ENCODE data around the gene GJA8. TPM values are rescaled to one million over a fixed set of nuclear protein-coding genes. Genes with fewer than 3 reads are reported as not detected.
"Not testable (repeated sequence)": the region's sequence is repeated elsewhere in the genome, so short reads cannot be mapped to it uniquely, and the experiment has no call there.

Gene GJA8
- polyA plus RNA-seq (2011; rRNA removed) = not detected in 2 replicates
- not detected in 2 replicates for polyA minus RNA-seq (2011; rRNA and poly(A)+ RNA removed)

DNA sequence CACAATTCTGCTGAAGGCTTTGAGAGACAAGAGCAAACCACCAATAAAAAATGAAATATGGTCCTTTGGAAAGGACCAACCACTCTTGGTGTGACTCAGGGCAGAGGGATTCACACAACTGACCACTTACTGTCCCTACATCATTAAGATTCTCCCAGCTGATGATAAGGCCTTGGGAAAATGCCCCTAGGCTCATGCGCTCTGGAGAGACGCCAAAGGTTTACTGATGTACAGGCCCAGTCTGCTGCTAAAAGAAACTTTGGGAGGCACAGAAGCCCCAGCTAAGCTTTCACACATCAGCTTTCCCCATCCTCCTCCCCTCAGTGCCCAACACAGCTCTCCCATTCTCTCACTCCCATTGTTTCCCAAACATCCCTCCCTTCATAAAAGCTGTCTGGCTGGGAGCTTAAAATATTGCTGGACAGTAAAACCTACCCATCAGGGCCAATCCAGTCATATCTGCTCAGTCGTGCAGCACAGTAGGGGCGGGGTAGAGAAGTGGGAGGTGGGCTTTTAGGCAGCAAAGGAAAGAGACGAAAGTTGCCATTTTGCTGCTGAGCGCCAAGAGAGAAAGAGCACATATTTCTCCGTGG lies at the start of gene GJA8:
GJA8 (plus strand) TSS at position 543 of the 593 bp plus-strand sequence. CDS start 5,161 bp downstream, outside the sequence.
- H3K4me3 ChIP-seq (ENCODE audit: low read depth, low read length) = no peak within 1 kb of the TSS
- TF ChIP-seq, protein P1, sequence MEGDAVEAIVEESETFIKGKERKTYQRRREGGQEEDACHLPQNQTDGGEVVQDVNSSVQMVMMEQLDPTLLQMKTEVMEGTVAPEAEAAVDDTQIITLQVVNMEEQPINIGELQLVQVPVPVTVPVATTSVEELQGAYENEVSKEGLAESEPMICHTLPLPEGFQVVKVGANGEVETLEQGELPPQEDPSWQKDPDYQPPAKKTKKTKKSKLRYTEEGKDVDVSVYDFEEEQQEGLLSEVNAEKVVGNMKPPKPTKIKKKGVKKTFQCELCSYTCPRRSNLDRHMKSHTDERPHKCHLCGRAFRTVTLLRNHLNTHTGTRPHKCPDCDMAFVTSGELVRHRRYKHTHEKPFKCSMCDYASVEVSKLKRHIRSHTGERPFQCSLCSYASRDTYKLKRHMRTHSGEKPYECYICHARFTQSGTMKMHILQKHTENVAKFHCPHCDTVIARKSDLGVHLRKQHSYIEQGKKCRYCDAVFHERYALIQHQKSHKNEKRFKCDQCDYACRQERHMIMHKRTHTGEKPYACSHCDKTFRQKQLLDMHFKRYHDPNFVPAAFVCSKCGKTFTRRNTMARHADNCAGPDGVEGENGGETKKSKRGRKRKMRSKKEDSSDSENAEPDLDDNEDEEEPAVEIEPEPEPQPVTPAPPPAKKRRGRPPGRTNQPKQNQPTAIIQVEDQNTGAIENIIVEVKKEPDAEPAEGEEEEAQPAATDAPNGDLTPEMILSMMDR (IDR thresholded peaks at IDR 0.05; ENCODE audit: insufficient read depth, low read depth, low read length) = no peak
- H3K36me3 ChIP-seq (ENCODE audit: control insufficient read depth, insufficient read depth, low read length) = no peaks in the 10 kb centered on the region
- no peak for DNase-seq (ENCODE audit: low read depth)
- no peaks in the 10 kb centered on the region; the same call in 1 of the 2 replicates for H3K27me3 ChIP-seq (ENCODE audit: control insufficient read depth, insufficient read depth, low read length)
- ChIA-PET POLR2A (no interaction called here), CTCF (interaction anchor here (1.8 kb wide), 1 partner anchor 10 kb away, joined by 8 read pairs; no protein-coding TSS in a partner anchor)

DNA sequence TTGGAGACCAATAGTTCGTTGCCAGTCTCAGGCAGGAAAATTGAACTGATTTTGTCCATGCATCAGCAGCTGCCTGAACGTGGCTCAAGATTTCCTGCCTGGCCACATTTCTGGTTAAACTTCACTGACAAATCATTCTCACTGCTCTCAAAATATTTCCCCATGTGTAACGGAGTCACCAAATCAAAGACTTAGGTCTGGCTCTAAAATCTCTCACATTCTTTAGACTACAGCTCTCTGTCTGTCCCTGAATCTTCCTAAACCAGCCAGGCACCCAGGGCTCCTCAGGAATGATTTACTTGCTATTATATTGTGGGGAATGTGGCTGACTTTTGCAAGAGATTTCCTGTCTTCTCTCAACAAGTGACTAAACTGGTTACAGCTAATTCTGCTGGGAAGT lies 49.2 kb upstream of the GJA8 start:
- TF ChIP-seq, protein P1 (IDR thresholded peaks at IDR 0.05; ENCODE audit: insufficient read depth, low read depth, low read length) = no peak
- Histone ChIP-seq H3K36me3 (ENCODE audit: control insufficient read depth, insufficient read depth, low read length) (no peaks in the 10 kb centered on the region), H3K4me3 (ENCODE audit: low read depth, low read length) (no peak overlapping the region), H3K27me3 (ENCODE audit: control insufficient read depth, insufficient read depth, low read length) (no peaks in the 10 kb centered on the region)
- DNase-seq (ENCODE audit: low read depth) = peak; percentile 18
- ChIA-PET POLR2A (no interaction called here), CTCF (no interaction called here)

DNA sequence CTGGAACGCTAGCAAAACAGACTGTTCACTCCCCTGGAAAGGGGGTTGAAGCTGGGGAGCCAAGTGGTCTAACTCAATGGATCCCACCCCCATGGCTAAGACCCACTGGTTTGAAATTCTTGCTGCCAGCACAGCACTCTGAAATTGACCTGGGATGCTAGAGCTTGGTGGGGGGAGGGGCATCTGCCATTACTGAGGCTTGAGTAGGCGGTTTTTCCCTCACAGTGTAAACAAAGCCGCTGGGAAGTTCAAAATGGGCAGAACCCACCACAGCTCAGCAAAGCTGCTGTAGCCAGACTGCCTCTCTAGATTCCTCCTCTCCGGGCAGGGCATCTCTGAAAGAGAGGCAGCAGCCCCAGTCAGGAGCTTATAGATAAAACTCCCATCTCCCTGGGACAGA lies 47.6 kb upstream of the GJA8 start:
- H3K27me3 ChIP-seq (ENCODE audit: control insufficient read depth, insufficient read depth, low read length); DNase-seq (ENCODE audit: low read depth); H3K4me3 ChIP-seq (ENCODE audit: low read depth, low read length); H3K36me3 ChIP-seq (ENCODE audit: control insufficient read depth, insufficient read depth, low read length); POLR2A ChIA-PET: not testable (repeated sequence)
- CTCF ChIA-PET = interaction anchor here (1.2 kb wide), 1 partner anchor 38 kb away, joined by 3 read pairs; no protein-coding TSS in a partner anchor

DNA sequence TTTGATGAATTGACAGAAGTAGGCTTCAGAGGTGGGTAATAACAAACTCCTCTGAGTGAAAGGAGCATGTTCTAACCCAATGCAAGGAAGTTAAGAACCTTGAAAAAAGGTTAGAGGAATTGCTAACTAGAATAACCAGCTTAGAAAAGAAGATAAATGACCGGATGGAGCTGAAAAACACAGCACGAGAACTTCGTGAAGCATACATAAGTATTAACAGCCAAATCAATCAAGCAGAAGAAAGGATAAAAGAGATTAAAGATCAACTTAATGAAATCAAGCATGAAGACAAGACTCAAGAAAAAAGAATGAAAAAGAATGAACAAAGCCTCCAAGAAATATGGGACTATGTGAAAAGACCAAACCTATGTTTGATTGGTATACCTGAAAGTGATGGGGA lies 46.6 kb upstream of the GJA8 start:
- H3K36me3 ChIP-seq (ENCODE audit: control insufficient read depth, insufficient read depth, low read length); POLR2A ChIA-PET; H3K4me3 ChIP-seq (ENCODE audit: low read depth, low read length); H3K27me3 ChIP-seq (ENCODE audit: control insufficient read depth, insufficient read depth, low read length); DNase-seq (ENCODE audit: low read depth): not testable (repeated sequence)
- CTCF ChIA-PET = interaction anchor here (1.2 kb wide), 1 partner anchor 37 kb away, joined by 3 read pairs; no protein-coding TSS in a partner anchor

DNA sequence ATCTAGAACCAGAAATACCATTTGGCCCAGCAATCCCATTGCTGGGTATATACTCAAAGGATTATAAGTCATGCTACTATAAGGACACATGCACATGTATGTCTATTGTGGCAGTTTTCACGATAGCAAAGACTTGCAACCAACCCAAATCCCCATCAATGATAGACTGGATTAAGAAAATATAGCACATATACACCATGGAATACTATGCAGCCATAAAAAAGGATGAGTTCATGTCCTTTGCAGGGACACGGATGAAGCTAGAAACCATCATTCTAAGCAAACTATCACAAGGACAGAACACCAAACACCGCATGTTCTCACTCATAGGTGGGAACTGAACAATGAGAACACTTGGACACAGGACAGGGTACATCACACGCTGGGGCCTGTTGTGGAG lies 35.4 kb upstream of the GJA8 start:
- H3K27me3 ChIP-seq (ENCODE audit: control insufficient read depth, insufficient read depth, low read length); H3K36me3 ChIP-seq (ENCODE audit: control insufficient read depth, insufficient read depth, low read length); CTCF ChIA-PET; DNase-seq (ENCODE audit: low read depth); POLR2A ChIA-PET; H3K4me3 ChIP-seq (ENCODE audit: low read depth, low read length): not testable (repeated sequence)

DNA sequence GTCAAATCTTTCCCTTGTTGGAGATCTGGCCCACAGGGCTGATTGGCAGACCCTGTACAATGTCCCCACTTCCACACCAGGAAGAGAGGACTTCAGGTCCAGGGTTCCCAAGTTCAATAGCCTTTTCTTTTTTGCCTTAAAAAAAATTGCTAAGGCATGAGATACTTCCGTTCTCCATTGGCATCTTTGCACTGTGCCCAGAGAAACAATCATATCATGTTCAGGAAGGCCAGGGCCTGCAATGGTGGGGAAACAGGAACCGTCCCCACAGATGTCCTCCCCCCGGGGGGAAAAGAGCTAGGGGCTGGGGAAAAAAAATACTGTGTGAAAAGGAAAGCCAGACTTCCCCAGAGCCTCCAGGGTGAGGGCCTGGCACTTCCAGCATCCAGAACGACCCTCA lies 24.6 kb upstream of the GJA8 start:
- ChIA-PET POLR2A (no interaction called here), CTCF (no interaction called here)
- TF ChIP-seq, protein P1 (IDR thresholded peaks at IDR 0.05; ENCODE audit: insufficient read depth, low read depth, low read length) = no peak
- DNase-seq (ENCODE audit: low read depth) = no peak
- Histone ChIP-seq H3K36me3 (ENCODE audit: control insufficient read depth, insufficient read depth, low read length) (no peaks in the 10 kb centered on the region), H3K27me3 (ENCODE audit: control insufficient read depth, insufficient read depth, low read length) (no peaks in the 10 kb centered on the region), H3K4me3 (ENCODE audit: low read depth, low read length) (no peak overlapping the region)

DNA sequence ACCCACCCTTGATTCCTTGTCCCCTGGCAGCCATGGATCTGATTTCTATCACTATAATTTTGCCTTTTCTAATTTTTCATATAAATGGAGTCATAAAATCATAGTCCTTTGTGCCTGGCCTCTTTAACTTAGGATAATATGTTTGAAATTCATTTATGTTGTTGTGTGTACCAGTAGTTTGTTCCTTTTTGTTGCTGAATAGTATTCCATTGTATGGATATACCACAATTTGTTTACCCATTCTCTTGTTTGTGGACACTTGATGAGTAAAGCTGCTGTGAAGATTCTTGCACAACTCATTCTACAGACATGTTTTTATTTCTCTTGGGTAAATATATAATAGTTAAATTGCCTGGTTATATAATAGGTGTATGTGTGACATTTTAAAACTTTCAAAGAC lies 22.7 kb upstream of the GJA8 start:
- ChIA-PET POLR2A (no interaction called here), CTCF (no interaction called here)
- Histone ChIP-seq H3K4me3 (ENCODE audit: low read depth, low read length) (no peak overlapping the region), H3K36me3 (ENCODE audit: control insufficient read depth, insufficient read depth, low read length) (no peaks in the 10 kb centered on the region), H3K27me3 (ENCODE audit: control insufficient read depth, insufficient read depth, low read length) (no peaks in the 10 kb centered on the region)
- TF ChIP-seq, protein P1 (IDR thresholded peaks at IDR 0.05; ENCODE audit: insufficient read depth, low read depth, low read length) = no peak
- DNase-seq (ENCODE audit: low read depth) = no peak
